Ishikawa (cell line): Measurements from ENCODE around the gene PDZD7.

Experiments used
- CEBPB ChIP-seq: IDR thresholded peaks from 2 replicates; pipeline ENCODE4 v1.6.1; 2012
- CREB1 ChIP-seq: IDR thresholded peaks from 2 replicates; pipeline ENCODE4 v1.6.1; 2012; ENCODE audit warnings: low read depth
- EGR1 ChIP-seq: IDR thresholded peaks from 2 replicates; pipeline ENCODE4 v1.6.1; 2012
- EP300 ChIP-seq: IDR thresholded peaks from 2 replicates; pipeline ENCODE4 v1.6.1; 2012; ENCODE audit warnings: borderline replicate concordance
- FOXM1 ChIP-seq: IDR thresholded peaks from 2 replicates; pipeline ENCODE4 v1.6.1; 2012; ENCODE audit warnings: low read depth, borderline replicate concordance
- MAX ChIP-seq: IDR thresholded peaks from 2 replicates; pipeline ENCODE4 v1.6.1; 2012
- NFIC ChIP-seq: IDR thresholded peaks from 2 replicates; pipeline ENCODE4 v1.6.1; 2012
- RAD21 ChIP-seq: IDR thresholded peaks from 2 replicates; pipeline ENCODE4 v1.6.1; 2012; ENCODE audit warnings: low read depth
- REST ChIP-seq: IDR thresholded peaks from 2 replicates; pipeline ENCODE4 v1.6.1; 2012; ENCODE audit warnings: low read depth, mild to moderate bottlenecking
- TAF1 ChIP-seq: IDR thresholded peaks from 2 replicates; pipeline ENCODE4 v1.6.1; 2012; ENCODE audit warnings: low read depth, mild to moderate bottlenecking
- TCF12 ChIP-seq: IDR thresholded peaks from 2 replicates; pipeline ENCODE4 v1.6.1; 2012; ENCODE audit warnings: low read depth
- TEAD4 ChIP-seq: IDR thresholded peaks from 2 replicates; pipeline ENCODE4 v1.6.1; 2012
- USF1 ChIP-seq: IDR thresholded peaks from 2 replicates; pipeline ENCODE4 v1.6.1; 2012
- YY1 ChIP-seq: IDR thresholded peaks from 2 replicates; pipeline ENCODE4 v1.6.1; 2012; ENCODE audit warnings: low read depth
- ZBTB7A ChIP-seq: IDR thresholded peaks from 2 replicates; pipeline ENCODE4 v1.6.1; 2012; ENCODE audit warnings: low read depth

PDZD7 gene

GRCh38 chr10:101007099-101007711, 23.7 kb downstream of the PDZD7 start:
- TF ChIP-seq MAX (no peak), CREB1 (no peak), USF1 (no peak), TEAD4 (no peak), CEBPB (no peak), TCF12 (no peak), ZBTB7A (no peak)

GRCh38 chr10:101006593-101007098, 24.3 kb downstream of the PDZD7 start:
- TF ChIP-seq ZBTB7A (no peak), RAD21 (no peak), REST (no peak), EP300 (no peak), FOXM1 (no peak)

- TF ChIP-seq FOXM1 (no peak), EP300 (no peak), NFIC (no peak), ZBTB7A (no peak), RAD21 (no peak), TAF1 (no peak), TEAD4 (no peak)
Measured at GRCh38 chr10:101005869-101006567, 24.9 kb downstream of the PDZD7 start.

GRCh38 chr10:101005361-101005760, 25.6 kb downstream of the PDZD7 start:
- TF ChIP-seq MAX (no peak), USF1 (no peak), EP300 (no peak), TAF1 (no peak), YY1 (no peak), RAD21 (no peak), ZBTB7A (no peak), TEAD4 (no peak), CREB1 (no peak), CEBPB (no peak), REST (no peak)

- no peak for TF ChIP-seq TAF1
- TF ChIP-seq USF1, result no peak
- no peak for TF ChIP-seq CREB1
- no peak for TF ChIP-seq EGR1
- TF ChIP-seq EP300, result no peak
- TF ChIP-seq CEBPB, result no peak
- no peak for TF ChIP-seq TEAD4
- TF ChIP-seq TCF12, result no peak
Measured at GRCh38 chr10:101003639-101004206, 27.2 kb downstream of the PDZD7 start.

- no peak for TF ChIP-seq CEBPB
- no peak for TF ChIP-seq TAF1
- no peak for TF ChIP-seq EP300
- TF ChIP-seq RAD21, result no peak
- no peak for TF ChIP-seq FOXM1
- no peak for TF ChIP-seq ZBTB7A
- TF ChIP-seq MAX, result no peak
- no peak for TF ChIP-seq USF1
- TF ChIP-seq REST, result no peak
Measured at GRCh38 chr10:101002456-101002855, 28.5 kb downstream of the PDZD7 start.
